Embryonic facial prominence (tissue), 1 donor: ENCODE measurements around the gene BARX2.
"Not testable (repeated sequence)": the region's sequence is repeated elsewhere in the genome, so short reads cannot be mapped to it uniquely, and the experiment has no call there.

Experiments used
- DNase-seq: peaks from one replicate; pipeline ENCODE4 v3.0.0-alpha.2; 2016; ENCODE audit errors: extremely low spot score

BARX2 gene

DNA sequence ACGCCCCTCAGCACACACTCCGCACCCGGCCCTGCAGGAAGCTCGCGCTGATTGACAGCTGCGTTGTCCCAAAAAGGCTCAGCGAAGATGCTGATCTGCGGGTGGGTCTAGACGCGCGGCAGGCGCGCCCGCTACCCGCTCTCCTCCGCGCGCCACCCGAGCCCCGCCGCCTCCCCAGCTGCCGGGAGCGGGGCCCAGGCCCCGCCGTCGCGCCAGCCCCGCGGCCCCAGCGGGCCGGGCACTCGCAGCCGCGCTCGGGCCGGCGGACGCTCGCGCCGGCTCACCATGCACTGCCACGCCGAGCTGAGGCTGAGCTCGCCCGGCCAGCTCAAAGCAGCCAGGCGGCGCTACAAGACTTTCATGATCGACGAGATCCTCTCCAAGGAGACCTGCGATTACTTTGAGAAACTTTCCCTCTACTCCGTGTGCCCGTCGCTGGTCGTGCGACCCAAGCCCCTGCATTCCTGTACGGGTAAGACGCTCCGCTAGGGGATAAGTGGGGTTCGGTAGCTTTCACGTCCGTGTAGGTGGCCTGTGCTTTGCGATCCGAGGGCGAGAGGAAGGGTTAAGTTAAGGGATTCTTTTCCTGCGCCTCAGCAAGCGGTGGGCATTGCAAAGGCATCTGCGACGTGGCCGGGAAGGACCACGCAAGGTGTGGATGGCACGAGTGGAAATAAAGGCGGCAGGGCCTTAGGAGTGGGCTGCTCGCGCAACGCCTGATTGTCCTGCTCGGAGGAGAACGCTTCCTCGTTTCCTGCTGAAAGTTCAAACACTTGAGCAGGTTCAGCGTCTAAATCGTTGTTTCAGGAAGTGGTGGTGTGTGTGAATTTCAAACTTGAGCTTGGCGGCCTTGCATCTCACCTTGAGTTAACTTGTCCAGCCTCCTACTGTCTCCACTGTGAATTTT, at the start of gene BARX2:
BARX2 (plus strand) TSS at position 98 of the 907 bp plus-strand sequence; CDS start at position 286, 188 bp downstream.
- no peak for DNase-seq

- DNase-seq, result no peak
Observed at GRCh38 chr11:129326921-129327320, 48.7 kb upstream of the BARX2 start.

DNA sequence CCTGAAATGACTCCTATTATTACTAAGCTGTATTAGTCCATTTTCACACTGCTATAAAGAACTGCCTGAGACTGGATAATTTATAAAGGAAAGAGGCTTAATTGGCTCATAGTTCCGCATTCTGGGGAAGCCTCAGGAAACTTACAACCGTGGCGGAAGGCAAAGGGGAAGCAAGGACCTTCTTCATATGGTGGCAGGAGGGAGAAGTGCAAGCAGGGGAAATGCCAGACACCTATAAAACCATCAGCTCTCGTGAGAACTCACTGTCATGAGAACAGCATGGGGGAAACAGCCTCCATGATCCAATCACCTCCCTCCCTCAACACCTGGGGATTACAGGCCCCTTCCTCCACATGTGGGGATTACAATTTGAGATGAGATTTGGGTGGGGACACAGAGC, 47.9 kb upstream of the BARX2 start:
- DNase-seq, result not testable (repeated sequence)

- DNase-seq, result no peak
Observed at GRCh38 chr11:129328756-129329155, 46.9 kb upstream of the BARX2 start.

- DNase-seq, result no peak
Observed at GRCh38 chr11:129331217-129331616, 44.4 kb upstream of the BARX2 start.

- peak; percentile 51 for DNase-seq
Observed at GRCh38 chr11:129331871-129332274, 43.8 kb upstream of the BARX2 start.

GRCh38 chr11:129333873-129334272, 41.8 kb upstream of the BARX2 start:
- DNase-seq, result no peak

DNA sequence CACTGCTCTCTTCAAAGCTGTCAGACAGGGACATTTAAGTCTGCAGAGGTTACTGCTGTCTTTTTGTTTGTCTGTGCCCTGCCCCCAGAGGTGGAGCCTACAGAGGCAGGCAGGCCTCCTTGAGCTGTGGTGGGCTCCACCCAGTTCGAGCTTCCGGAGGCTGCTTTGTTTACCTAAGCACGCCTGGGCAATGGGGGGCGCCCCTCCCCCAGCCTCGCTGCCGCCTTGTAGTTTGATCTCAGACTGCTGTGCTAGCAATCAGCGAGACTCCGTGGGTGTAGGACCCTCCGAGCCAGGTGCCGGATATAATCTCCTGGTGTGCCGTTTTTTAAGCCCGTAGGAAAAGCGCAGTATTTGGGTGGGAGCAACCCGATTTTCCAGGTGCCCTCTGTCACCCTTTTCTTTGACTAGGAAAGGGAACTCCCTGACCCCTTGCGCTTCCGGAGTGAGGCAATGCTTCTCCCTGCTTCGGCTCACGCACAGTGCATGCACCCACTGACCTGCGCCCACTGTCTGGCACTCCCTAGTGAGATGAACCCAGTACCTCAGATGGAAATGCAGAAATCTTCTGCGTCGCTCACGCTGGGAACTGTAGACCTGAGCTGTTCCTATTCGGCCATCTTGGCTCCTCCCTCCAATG, 31.2 kb upstream of the BARX2 start:
- not testable (repeated sequence) for DNase-seq

DNA sequence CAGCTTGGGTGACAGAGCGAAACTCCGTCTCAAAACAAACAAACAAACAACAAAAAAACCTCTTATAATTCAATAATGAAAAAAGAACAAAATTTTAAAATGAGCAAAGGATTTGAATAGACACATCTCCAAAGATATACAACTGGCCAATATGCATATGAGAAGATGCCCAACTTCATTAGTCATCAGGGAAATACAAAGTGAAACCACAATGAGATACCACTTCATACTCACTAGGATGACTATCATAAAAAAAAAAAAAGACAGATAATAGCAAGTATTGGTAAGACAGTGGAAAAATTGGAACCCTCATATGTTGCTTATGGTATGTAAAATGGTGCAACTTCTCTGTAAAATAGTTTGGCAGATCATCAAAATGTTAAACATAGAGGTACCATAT, 28.7 kb upstream of the BARX2 start:
- no peak for DNase-seq

DNA sequence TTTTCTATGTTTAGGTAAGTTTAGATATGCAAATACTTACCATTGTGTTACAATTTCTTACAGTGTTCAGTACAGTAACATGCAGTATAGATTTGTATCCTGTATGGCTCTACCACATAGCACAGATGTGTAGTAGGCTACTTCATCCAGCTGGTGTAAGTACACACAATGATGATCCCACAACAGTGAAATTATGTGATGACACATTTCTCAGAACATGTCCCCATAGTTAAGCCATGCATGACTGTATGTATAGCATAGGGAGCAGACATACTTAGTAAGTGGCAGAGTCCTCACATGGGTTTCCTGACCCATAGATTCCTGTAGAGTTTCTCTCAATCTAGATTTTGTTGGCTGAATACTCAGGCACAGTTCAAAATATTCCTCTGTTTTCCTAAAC, 26.8 kb upstream of the BARX2 start:
- no peak for DNase-seq

DNA sequence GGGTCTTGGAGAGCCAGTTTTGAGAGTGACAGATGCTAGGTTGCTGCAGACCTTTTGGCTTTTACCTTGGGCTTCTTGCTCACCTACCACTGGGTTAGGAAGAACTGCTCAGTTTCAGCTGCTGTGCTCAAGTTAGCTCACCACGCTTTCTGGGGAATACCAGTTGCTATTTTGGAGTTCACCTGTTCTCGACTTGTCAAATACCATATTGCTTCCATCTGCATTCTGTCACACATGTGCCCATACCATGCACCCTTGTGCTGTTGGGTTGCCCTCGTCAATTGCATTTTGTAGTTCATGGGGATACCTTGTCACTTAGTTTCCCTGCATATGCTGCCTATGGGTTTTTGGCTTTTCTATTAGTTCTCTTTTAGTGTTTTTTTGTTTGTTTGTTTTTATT, 23.0 kb upstream of the BARX2 start:
- no peak for DNase-seq

DNA sequence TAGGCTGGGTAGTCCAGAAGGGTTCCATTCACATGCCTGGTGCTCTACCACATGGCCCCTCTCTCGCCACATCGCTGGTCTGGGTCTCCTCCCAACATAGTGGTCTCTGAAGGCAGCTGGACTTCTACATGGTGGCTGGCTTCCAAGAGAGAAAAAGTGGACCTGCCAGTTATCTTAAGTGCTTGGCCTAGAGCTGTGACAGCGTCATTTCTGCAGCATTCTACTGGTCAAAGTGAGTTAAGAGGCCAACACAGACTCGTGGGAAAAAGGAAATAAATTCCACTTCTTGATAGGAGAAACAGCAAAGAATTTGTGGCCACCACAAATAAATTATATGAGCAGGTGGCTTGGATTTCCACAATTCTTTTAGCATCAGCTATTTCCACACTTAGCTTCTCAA, 21.0 kb upstream of the BARX2 start:
- DNase-seq, result no peak

GRCh38 chr11:129359748-129360147, 15.9 kb upstream of the BARX2 start:
- DNase-seq, result no peak

- peak; percentile 69 for DNase-seq
Observed at GRCh38 chr11:129364143-129364654, 11.4 kb upstream of the BARX2 start.

- DNase-seq, result no peak
Observed at GRCh38 chr11:129365816-129366215, 9.8 kb upstream of the BARX2 start.

DNA sequence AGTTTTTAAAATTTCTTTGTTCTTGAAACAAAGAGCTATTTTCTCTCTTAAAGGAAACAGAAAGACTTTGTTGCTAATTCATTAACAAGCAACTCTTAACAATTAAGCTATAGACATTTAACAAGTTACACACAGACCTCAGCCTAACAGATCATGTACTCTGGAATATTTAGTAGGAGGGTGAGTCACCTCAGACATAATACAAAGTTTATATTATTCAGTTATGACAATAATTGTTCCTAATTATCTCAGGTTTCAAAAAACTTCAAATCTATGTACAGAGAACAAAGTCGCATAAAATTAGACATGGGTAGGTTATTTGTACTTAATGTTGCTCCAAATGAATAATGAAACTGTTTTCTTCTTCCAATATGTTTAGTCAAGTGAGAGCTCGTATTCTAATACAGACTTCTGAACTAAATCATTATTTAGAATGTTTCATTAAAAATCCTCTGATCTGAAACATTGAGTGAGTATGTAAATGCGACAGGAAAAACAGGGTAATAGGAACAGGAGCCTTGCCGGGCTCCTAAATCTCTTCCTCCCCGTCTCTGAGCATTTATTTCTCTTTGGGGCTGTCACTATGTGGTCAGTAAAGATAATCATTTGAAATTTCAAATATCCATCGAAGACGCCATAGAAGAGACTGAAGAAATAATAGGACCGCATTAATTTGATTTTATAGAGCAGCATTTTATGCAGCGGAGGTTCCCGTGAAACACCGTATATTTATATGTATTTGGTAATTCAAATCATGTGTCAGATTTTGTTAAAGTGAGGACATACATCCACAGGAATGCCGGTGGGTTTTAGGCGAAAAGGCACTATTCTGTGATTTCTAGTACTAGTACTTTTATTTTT, 8.7 kb upstream of the BARX2 start:
- no peak for DNase-seq

DNA sequence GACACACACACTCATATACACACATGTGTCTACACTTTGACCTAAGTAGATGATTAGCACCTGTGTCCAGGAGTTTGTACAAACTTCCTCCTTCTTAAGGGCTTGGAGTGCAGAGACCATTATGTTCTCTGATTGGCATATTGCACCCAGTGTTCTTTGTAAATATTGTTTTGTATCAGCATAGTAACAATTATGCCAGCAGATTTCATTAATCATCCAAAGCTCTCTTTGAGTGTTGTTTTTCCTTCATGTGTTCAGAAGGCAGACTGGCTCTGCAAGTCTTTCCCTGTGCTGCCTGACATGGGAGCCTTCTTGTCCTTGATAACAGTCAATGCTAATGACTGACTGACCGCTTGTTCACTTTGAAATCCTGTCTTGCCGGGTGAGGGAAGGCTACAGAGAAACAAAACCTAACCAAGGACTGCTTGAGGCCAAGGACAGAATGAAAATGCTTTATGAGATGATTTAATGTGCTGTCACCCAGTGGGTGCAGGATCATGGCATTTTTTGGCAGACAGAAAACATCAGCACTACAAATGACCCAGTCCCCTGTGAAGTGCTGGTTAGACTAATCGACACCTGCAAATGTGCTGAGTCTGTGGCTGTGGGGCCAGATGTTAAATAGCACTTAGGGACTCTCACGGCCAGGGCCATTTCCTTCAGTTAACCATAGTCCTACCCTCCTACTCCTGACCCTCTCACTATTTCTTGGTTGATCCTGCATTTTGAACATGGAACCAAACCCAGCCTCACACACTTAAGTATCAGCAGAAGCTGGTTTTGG, 6.6 kb upstream of the BARX2 start:
- DNase-seq, result no peak

DNA sequence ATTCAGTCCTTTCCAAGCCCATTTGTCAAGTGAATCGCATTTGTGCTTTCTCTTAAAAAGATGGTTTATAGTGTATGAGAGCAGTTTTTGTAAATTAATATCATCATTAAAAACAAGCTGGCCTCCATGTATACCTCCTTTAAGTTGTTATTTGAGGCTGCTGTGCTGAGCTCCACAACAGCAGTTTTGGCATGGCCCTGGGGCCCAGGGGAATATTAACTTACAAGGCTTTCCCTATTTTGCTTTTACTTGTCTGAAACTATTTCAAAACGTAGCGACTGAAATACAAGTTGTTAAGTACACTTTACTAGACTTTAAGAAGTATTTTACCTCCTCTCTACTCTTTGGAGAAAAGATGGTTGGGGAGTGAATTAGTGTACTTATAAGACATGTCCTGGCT, 4.9 kb upstream of the BARX2 start:
- no peak for DNase-seq

- no peak for DNase-seq
Observed at GRCh38 chr11:129372609-129373488, 2.8 kb upstream of the BARX2 start.

DNA sequence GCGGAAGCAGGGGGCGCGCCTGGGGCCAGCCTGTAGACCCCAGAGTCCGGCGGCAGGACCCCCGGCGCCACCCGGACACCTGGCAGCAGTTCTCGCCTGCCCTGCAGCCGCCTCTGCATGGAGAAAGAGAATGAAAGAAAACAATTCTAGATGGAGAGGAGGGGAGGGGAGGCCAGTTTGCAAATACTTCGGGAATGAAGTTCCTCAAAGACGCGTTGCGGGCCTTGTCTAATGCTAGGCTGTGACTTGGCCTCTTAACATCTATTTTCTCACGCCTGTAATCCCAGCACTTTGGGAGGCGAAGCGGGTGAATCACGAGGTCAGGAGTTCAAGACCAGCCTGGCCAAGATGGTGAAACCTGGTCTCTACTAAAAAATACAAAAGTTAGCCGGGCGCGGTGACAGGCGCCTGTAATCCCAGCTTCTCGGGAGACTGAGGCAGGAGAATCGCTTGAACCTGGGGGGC, 2.1 kb upstream of the BARX2 start:
- DNase-seq, result no peak
